Colon (tissue), 2 donors: ENCODE data around the gene SMCHD1.

ENCODE experiments used
- FAIRE-seq: peaks from 2 replicates; lab custom pipeline; 2012; peaks lifted over from hg19 to GRCh38; lab: Jason Lieb, UNC
- donor health status: control.
- donor health status: control.

The SMCHD1 gene

DNA sequence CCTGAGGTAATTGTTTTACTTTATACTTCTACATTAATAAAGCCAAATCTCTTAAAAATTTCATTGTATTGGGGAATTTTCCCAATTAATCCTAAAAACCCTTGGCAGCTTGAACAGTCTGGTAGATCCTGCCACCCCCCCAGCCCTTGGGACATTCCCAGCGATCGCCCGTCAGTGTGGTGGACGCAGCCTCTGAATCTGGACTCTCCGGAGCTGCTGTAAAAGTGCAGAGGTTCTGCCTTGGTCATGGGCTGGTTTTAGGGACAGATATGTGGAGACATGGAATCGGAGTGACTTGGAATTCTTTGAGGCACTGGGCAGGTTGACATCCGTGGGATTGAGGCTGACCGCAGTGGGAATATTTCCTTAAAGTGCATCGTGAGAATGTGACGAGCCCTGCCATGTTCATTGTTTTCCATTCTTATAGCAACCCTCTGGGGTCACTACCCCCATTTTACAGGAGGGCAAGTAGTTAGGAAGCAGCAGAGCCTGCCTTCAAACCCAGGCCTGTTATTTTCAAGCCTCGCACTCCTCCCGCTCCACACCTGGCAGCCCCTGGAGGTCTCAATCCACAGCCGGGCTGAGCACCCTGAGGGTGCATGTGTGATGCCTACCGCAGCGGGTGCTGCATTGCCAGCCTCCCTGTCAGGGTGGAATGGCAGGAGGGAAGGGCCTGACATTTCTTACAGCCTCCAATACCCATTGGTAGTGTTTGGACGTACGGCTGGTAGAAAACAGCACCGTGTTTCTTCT, 197.8 kb downstream of the SMCHD1 start:
- FAIRE-seq: no peak

DNA sequence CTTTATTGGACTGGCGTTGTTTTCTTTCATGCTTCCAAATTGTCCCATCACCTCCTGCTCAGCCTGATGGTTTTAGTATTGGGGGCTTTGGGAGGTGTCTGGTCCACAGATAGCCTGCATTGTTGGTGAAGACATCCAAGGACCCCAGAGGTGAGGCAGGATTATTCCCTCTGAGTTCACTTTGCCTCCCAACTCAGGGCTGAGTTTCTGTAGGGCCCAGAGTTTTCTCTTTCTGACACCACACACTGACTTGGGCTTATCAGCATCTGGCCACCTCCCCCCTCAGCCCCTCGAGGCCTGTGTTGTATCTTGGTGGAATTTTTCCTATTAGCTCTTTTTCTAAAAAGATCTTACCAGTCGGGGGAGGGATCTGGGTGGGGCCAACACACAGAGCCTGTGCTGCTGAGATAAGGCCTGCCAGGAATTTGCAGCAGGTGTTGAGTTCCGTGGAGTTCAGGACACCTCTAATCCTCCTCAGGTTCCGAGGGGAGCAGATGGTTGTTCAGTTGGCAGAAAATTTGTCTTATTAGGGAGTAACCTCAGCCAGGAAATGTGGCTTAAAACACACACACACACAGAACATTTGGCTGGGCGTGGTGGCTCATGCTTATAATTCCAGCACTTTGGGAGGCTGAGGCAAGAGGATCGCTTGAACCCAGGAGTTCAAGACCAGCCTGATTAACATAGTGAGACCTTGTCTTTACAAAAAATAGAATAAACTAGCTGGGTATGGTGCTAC, 198.6 kb downstream of the SMCHD1 start:
- FAIRE-seq: no peak
